ENCODE results near the gene TMEM95.

The TMEM95 gene

GRCh38 chr17:7351665-7352502, 3.1 kb upstream of the TMEM95 start, which contains the start of gene KCTD11:
TSS of gene KCTD11 (plus strand) at chr17:7352162.
- TF ChIP-seq RAD21 (IDR thresholded peaks at IDR 0.05; ENCODE audit: low read depth) = no peak
- peak; percentile 89 for TF ChIP-seq TEAD4 (IDR thresholded peaks at IDR 0.05)
- TF ChIP-seq EP300 (IDR thresholded peaks at IDR 0.05; ENCODE audit: borderline replicate concordance) = peak; percentile 82
- no peak for TF ChIP-seq ZBTB7A (IDR thresholded peaks at IDR 0.05; ENCODE audit: low read depth)
- TF ChIP-seq TAF1 (IDR thresholded peaks at IDR 0.05; ENCODE audit: low read depth) = peak; percentile 52; the same call in 1 of the 2 replicates
- TF ChIP-seq EGR1 (IDR thresholded peaks at IDR 0.05) = peak; percentile 95
- peak; percentile 71 for TF ChIP-seq MAX (IDR thresholded peaks at IDR 0.05)
- TF ChIP-seq TCF12 (IDR thresholded peaks at IDR 0.05; ENCODE audit: low read depth) = peak; percentile 59; the same call in 1 of the 2 replicates

DNA sequence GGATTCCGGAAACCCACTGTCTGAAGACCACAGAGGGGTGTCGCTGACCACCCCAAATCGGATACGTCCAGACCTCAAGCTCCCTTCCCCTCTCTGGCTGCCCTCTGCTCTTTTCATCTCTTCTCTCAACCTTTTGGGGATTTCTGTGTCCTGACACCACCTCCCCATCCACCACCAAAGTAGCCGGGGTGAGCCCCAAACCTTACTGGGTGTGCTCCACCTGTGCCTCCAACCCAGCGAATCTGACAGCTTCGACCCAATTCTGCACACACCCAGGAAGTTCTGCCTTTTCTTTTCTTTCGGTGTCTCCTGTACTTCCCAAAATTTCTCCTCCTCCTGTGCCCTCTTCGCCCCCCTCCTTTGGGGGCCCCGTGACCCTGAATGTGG, 2.5 kb upstream of the TMEM95 start:
- TF ChIP-seq EP300 (IDR thresholded peaks at IDR 0.05; ENCODE audit: borderline replicate concordance) = no peak
- TF ChIP-seq CREB1 (IDR thresholded peaks at IDR 0.05; ENCODE audit: low read depth) = no peak
- TF ChIP-seq EGR1 (IDR thresholded peaks at IDR 0.05) = no peak
- no peak for TF ChIP-seq FOXM1 (IDR thresholded peaks at IDR 0.05; ENCODE audit: borderline replicate concordance, low read depth)
- TF ChIP-seq REST (IDR thresholded peaks at IDR 0.05; ENCODE audit: low read depth) = no peak
- TF ChIP-seq NFIC (IDR thresholded peaks at IDR 0.05) = no peak
- TF ChIP-seq ZBTB7A (IDR thresholded peaks at IDR 0.05; ENCODE audit: low read depth) = no peak

GRCh38 chr17:7352910-7353635, 1.9 kb upstream of the TMEM95 start:
- TF ChIP-seq REST (IDR thresholded peaks at IDR 0.05; ENCODE audit: low read depth) = no peak
- no peak for TF ChIP-seq YY1 (IDR thresholded peaks at IDR 0.05; ENCODE audit: low read depth)
- no peak for TF ChIP-seq CREB1 (IDR thresholded peaks at IDR 0.05; ENCODE audit: low read depth)

- no peak for TF ChIP-seq TCF12 (IDR thresholded peaks at IDR 0.05; ENCODE audit: low read depth)
Measured at GRCh38 chr17:7354262-7354843, 603 bp upstream of the TMEM95 start.

DNA sequence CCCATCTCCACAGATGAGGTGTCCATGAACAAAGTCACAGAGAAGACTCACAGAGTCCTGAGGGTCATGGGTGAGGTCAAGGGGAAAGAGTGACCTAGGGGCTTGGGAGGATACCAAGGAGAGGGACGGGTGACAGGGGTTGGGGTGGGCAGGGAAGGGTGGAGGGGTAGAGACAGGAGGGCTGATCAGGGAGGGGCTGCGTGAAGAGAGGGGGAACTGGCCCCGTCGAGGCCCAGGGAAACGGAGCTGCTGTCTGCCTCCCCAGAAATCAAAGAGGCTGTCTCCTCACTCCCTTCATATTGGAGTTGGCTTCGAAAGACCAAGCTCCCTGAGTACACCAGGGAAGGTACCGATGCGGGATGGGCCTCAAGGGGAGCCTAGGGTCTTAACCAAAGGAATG, 617 bp downstream of the TMEM95 start:
- no peak for TF ChIP-seq TEAD4 (IDR thresholded peaks at IDR 0.05)
- no peak for TF ChIP-seq EGR1 (IDR thresholded peaks at IDR 0.05)
- no peak for TF ChIP-seq NFIC (IDR thresholded peaks at IDR 0.05)
- TF ChIP-seq YY1 (IDR thresholded peaks at IDR 0.05; ENCODE audit: low read depth) = no peak
- TF ChIP-seq EP300 (IDR thresholded peaks at IDR 0.05; ENCODE audit: borderline replicate concordance) = no peak
- no peak for TF ChIP-seq USF1 (IDR thresholded peaks at IDR 0.05)
- no peak for TF ChIP-seq ZBTB7A (IDR thresholded peaks at IDR 0.05; ENCODE audit: low read depth)
- no peak for TF ChIP-seq TAF1 (IDR thresholded peaks at IDR 0.05; ENCODE audit: low read depth)
- TF ChIP-seq MAX (IDR thresholded peaks at IDR 0.05) = no peak
- no peak for TF ChIP-seq FOXM1 (IDR thresholded peaks at IDR 0.05; ENCODE audit: borderline replicate concordance, low read depth)
- no peak for TF ChIP-seq CEBPB (IDR thresholded peaks at IDR 0.05)
- no peak for TF ChIP-seq TCF12 (IDR thresholded peaks at IDR 0.05; ENCODE audit: low read depth)

GRCh38 chr17:7356072-7356549, 1.2 kb downstream of the TMEM95 start:
- no peak for TF ChIP-seq TCF12 (IDR thresholded peaks at IDR 0.05; ENCODE audit: low read depth)
- TF ChIP-seq MAX (IDR thresholded peaks at IDR 0.05) = 0 out of 2 replicates have a peak, but pooled peaks have one; percentile 23
- TF ChIP-seq RAD21 (IDR thresholded peaks at IDR 0.05; ENCODE audit: low read depth) = peak; percentile 96
- no peak for TF ChIP-seq NFIC (IDR thresholded peaks at IDR 0.05)
- no peak for TF ChIP-seq REST (IDR thresholded peaks at IDR 0.05; ENCODE audit: low read depth)
- 0 out of 2 replicates have a peak, but pooled peaks have one; percentile 31 for TF ChIP-seq YY1 (IDR thresholded peaks at IDR 0.05; ENCODE audit: low read depth)
- TF ChIP-seq TEAD4 (IDR thresholded peaks at IDR 0.05) = no peak
- no peak for TF ChIP-seq CREB1 (IDR thresholded peaks at IDR 0.05; ENCODE audit: low read depth)
- TF ChIP-seq FOXM1 (IDR thresholded peaks at IDR 0.05; ENCODE audit: borderline replicate concordance, low read depth) = no peak
- no peak for TF ChIP-seq CEBPB (IDR thresholded peaks at IDR 0.05)
- TF ChIP-seq ZBTB7A (IDR thresholded peaks at IDR 0.05; ENCODE audit: low read depth) = no peak
